ENCODE data around the gene UBE2G2.

GRCh38 chr21:44799646-44800045 is 2.0 kb downstream of the UBE2G2 start:
- TF ChIP-seq CTCF (IDR thresholded peaks at IDR 0.05; ENCODE audit: poor library complexity, severe bottlenecking) (no peak), POLR2AphosphoS5 (IDR thresholded peaks at IDR 0.05) (no peak), EZH2 (IDR thresholded peaks at IDR 0.05; ENCODE audit: borderline replicate concordance, insufficient read depth, low read length, poor library complexity, severe bottlenecking) (no peak), TAF1 (IDR thresholded peaks at IDR 0.05; ENCODE audit: low read depth) (no peak), EP300 (conservative IDR thresholded peaks at IDR 0.05; ENCODE audit: poor library complexity, severe bottlenecking) (no peak), RAD21 (conservative IDR thresholded peaks at IDR 0.05) (no peak), REST (IDR thresholded peaks at IDR 0.05; ENCODE audit: borderline replicate concordance) (no peak), SMC3 (conservative IDR thresholded peaks at IDR 0.05; ENCODE audit: poor library complexity) (no peak)

All from neural cell (in vitro differentiated cells).